HG03097 (cell line): ENCODE results near the gene IKZF5.

Experiments used
- ATAC-seq: cut with Tn5 transposase; IDR thresholded peaks from one replicate; pipeline ENCODE4 v1.9.1; 2021; ENCODE audit not compliant: unreplicated experiment, low FRiP score

The IKZF5 gene

GRCh38 chr10:123017421-123018165, 9.0 kb upstream of the IKZF5 start:
- ATAC-seq = no peak

- no peak for ATAC-seq
These were observed 7.6 kb upstream of the IKZF5 start for GRCh38 chr10:123016228-123016627.

GRCh38 chr10:123014772-123015171, 6.2 kb upstream of the IKZF5 start:
- ATAC-seq = no peak

GRCh38 chr10:123013456-123014419, 5.1 kb upstream of the IKZF5 start:
- no peak for ATAC-seq

- no peak for ATAC-seq
These were observed 3.4 kb upstream of the IKZF5 start for GRCh38 chr10:123011987-123012386.

GRCh38 chr10:123009105-123009820, 668 bp upstream of the IKZF5 start:
- peak; percentile 38 for ATAC-seq

GRCh38 chr10:123007558-123008354, 839 bp downstream of the IKZF5 start:
- ATAC-seq = peak; percentile 25

GRCh38 chr10:123004298-123004697, 4.3 kb downstream of the IKZF5 start:
- no peak for ATAC-seq

- ATAC-seq = no peak
These were observed 7.2 kb downstream of the IKZF5 start for GRCh38 chr10:123001370-123001769.

GRCh38 chr10:123000155-123000554, 8.4 kb downstream of the IKZF5 start:
- ATAC-seq = no peak

- ATAC-seq = no peak
These were observed 9.2 kb downstream of the IKZF5 start for GRCh38 chr10:122999347-122999746.

- no peak for ATAC-seq
These were observed 9.7 kb downstream of the IKZF5 start for GRCh38 chr10:122998934-122999333.

- ATAC-seq = no peak
These were observed 10.2 kb downstream of the IKZF5 start for GRCh38 chr10:122998360-122998917.

GRCh38 chr10:122997864-122998263, 10.7 kb downstream of the IKZF5 start:
- no peak for ATAC-seq

GRCh38 chr10:122995936-122996335, 12.7 kb downstream of the IKZF5 start:
- no peak for ATAC-seq

- no peak for ATAC-seq
These were observed 14.7 kb downstream of the IKZF5 start for GRCh38 chr10:122993797-122994336.

- no peak for ATAC-seq
These were observed 16.5 kb downstream of the IKZF5 start for GRCh38 chr10:122992031-122992585.

GRCh38 chr10:122990278-122990677, 18.3 kb downstream of the IKZF5 start:
- ATAC-seq = no peak

GRCh38 chr10:122988501-122988900, 20.1 kb downstream of the IKZF5 start:
- no peak for ATAC-seq
